A549 treated with Mapracorat at 1 μM for 4 hours (cell line): ENCODE results near the gene SHANK2. TPM values are rescaled to one million over a fixed set of nuclear protein-coding genes. Genes with fewer than 3 reads are reported as not detected.

Experiments used
- total RNA-seq: library from RNA; stranded (reverse); fragments of 200-300 nt; extraction: Qiagen RNA extraction; gene quantifications from 5 replicates; pipeline ENCODE4 v1.2.3, GENCODE V29; 2022

Gene SHANK2
- total RNA-seq: 5.5 to 8.8 TPM (median 6.9 TPM) in 5 replicates

DNA sequence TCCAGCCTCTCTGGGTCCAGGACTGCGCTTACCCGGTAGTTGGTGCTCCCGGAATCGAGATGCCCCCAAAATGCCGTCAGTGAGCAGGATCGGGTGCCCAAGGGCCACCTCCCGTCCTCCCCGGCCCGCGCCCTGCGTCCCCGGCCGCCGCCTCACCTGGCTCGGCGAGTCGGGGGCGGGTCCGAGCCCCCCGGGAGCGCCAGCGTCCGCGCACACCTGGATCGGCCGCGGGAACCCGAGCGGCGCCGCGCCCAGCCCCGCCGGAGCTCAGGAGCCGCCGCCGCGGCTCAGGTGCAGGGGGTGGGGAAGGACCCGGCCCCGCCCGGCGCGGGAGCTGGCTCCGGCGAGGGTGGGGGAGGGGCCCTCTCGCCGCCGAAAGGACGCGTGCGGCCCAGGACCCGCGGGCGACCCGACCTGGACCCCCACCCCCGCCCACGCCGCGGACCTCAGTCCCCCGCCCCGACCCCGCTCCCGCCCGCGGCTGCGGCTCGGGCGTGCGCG lies at the start of gene SHANK2:
Gene SHANK2, minus strand, starts transcription at position 309 of the 501 bp plus-strand sequence. CDS start 105,251 bp downstream, outside the sequence.

Other genes starting within 250 kb of the SHANK2 start
- gene DHCR7, start 195.8 kb upstream of the SHANK2 start, total RNA-seq: 39.2 to 52.6 TPM (median 48.3 TPM) in 5 replicates
- gene NADSYN1, start 200.6 kb upstream of the SHANK2 start, total RNA-seq: 37.4 to 49.6 TPM (median 48.7 TPM) in 5 replicates